Activated CD4-positive, CD25-positive, alpha-beta regulatory T cell treated with anti-CD3 and anti-CD28 coated beads, Interleukin-2, amount 50 U/mL, for 16 hours (primary cell): ENCODE data around the gene FAM200A.
A peak's percentile ranks its signal among the peaks of the same experiment; 100 is the strongest.
"Not testable (repeated sequence)": the region's sequence is repeated elsewhere in the genome, so short reads cannot be mapped to it uniquely, and the experiment has no call there.

Source experiments
- DNase-seq: peaks from one replicate; pipeline ENCODE4 v3.0.0-alpha.2; 2020; ENCODE audit warnings: low read depth, low spot score

Gene FAM200A

GRCh38 chr7:99504281-99504602, 47.7 kb downstream of the FAM200A start:
- no peak for DNase-seq

GRCh38 chr7:99501236-99501635, 50.7 kb downstream of the FAM200A start:
- DNase-seq = not testable (repeated sequence)

GRCh38 chr7:99500637-99501009, 51.3 kb downstream of the FAM200A start:
- no peak for DNase-seq

GRCh38 chr7:99499721-99500636, 51.9 kb downstream of the FAM200A start, which contains the start of gene ZNF394:
TSS of gene ZNF394 (minus strand) at chr7:99500281. CDS start at chr7:99500093, 188 bp downstream.
- DNase-seq = peak; percentile 85

GRCh38 chr7:99499371-99499720, 52.6 kb downstream of the FAM200A start:
- no peak for DNase-seq

- no peak for DNase-seq
Observed at GRCh38 chr7:99498546-99498944, 53.4 kb downstream of the FAM200A start.

- DNase-seq = no peak
Observed at GRCh38 chr7:99497766-99498545, 54.0 kb downstream of the FAM200A start.
